ENCODE data around the gene SHTN1. TPM values are rescaled to one million over a fixed set of nuclear protein-coding genes. Genes with fewer than 3 reads are reported as not detected.

Gene SHTN1
- total and polyA plus RNA-seq, 2 of the 4 experiments (the other 2 are of a cell fraction) = 0.54 to 2.3 TPM

DNA sequence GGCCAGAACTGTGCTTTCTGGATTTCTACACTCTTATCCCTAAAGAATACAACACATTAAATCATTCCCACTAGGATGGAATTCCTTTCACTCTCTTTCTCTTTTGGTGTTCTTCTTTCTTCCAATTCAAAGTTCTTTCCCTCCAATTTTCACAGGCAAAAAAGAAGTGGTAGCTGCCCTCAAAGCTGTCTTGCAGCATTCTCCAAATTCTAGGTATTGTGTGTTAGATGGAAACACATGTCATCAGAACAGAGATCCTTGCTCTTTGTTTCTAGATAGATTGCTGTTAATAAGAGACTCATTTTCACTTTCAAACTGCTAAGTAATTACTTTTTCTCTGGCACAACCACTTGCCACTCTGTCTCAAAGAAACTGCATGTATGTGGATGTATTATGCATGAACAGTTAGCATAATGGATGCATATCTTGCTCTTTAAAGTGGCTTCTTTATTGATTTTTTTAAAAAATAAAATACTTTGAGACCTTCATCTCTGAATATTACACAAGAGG, 31.0 kb downstream of the SHTN1 start:
- Histone ChIP-seq H3K79me1 (ENCODE audit: low read depth in 1 of 2, low read length in 2 of 2) (no peaks in the 10 kb centered on the region), H3K9me1 (ENCODE audit: insufficient read depth, low read length) (0 out of 2 replicates have a peak, but pooled peaks cover 3% of the 10 kb centered on the region), H3K4me2 (ENCODE audit: low read depth, low read length) (peak overlapping the region; percentile 39; the same call in 1 of the 2 replicates), H3K23ac (ENCODE audit: low read depth, low read length) (no peak overlapping the region), H3K4me1 (ENCODE audit: control insufficient read depth, insufficient read depth, low read length) (peaks cover 2% of the 10 kb centered on the region; the same call in 1 of the 2 replicates), H3K27me3 (ENCODE audit: control insufficient read depth, insufficient read depth, low read length) (no peaks in the 10 kb centered on the region), H2BK15ac (ENCODE audit: low read depth, low read length) (0 out of 3 replicates have a peak overlapping the region, but pooled peaks have one; percentile 19), H3K36me3 (ENCODE audit: control insufficient read depth, insufficient read depth, low read length) (0 out of 2 replicates have a peak, but pooled peaks cover 2% of the 10 kb centered on the region), H3K56ac (ENCODE audit: extremely low read depth, insufficient read depth, low read length) (no peak overlapping the region), H4K20me1 (ENCODE audit: insufficient read depth, low read length) (no peaks in the 10 kb centered on the region), H2AK9ac (replicated peaks; ENCODE audit: low read depth, low read length, poor library complexity) (no peak overlapping the region), H2BK5ac (ENCODE audit: low read depth, low read length, poor library complexity, severe bottlenecking) (no peak overlapping the region), H3K14ac (replicated peaks; ENCODE audit: low read depth, low read length) (no peak overlapping the region), H2AFZ (replicated peaks; ENCODE audit: low read length, poor library complexity) (no peak overlapping the region), H2BK120ac (ENCODE audit: low read depth, low read length) (no peak overlapping the region), H4K8ac (ENCODE audit: low read depth in 2 of 2, low read length in 2 of 2) (no peak overlapping the region), H2BK20ac (ENCODE audit: low read depth, low read length) (no peak overlapping the region), H3K9me3 (ENCODE audit: control insufficient read depth, insufficient read depth, low read length) (no peaks in the 10 kb centered on the region), H3K4ac (ENCODE audit: low read depth, low read length) (no peak overlapping the region), H3K9ac (ENCODE audit: low read depth, low read length) (no peak overlapping the region), H3K18ac (ENCODE audit: low read depth, low read length) (no peak overlapping the region), H3K27ac (ENCODE audit: insufficient read depth, low read length) (no peak overlapping the region), H4K5ac (ENCODE audit: low read depth, low read length) (no peak overlapping the region), H4K91ac (ENCODE audit: insufficient read depth, low read depth, low read length) (no peak overlapping the region), H3K4me3 (ENCODE audit: insufficient read depth, low read depth, low read length) (no peak overlapping the region), H2AK5ac (ENCODE audit: low read depth, low read length) (no peak overlapping the region)
- TF ChIP-seq ELK1 (IDR thresholded peaks at IDR 0.05; ENCODE audit: borderline replicate concordance, low read depth, low read length) = no peak
- no peak for TF ChIP-seq FOS (IDR thresholded peaks at IDR 0.05; ENCODE audit: low read depth, low read length)
- TF ChIP-seq SMC3 (IDR thresholded peaks at IDR 0.05; ENCODE audit: low read depth, low read length) = no peak
- TF ChIP-seq, protein P1, sequence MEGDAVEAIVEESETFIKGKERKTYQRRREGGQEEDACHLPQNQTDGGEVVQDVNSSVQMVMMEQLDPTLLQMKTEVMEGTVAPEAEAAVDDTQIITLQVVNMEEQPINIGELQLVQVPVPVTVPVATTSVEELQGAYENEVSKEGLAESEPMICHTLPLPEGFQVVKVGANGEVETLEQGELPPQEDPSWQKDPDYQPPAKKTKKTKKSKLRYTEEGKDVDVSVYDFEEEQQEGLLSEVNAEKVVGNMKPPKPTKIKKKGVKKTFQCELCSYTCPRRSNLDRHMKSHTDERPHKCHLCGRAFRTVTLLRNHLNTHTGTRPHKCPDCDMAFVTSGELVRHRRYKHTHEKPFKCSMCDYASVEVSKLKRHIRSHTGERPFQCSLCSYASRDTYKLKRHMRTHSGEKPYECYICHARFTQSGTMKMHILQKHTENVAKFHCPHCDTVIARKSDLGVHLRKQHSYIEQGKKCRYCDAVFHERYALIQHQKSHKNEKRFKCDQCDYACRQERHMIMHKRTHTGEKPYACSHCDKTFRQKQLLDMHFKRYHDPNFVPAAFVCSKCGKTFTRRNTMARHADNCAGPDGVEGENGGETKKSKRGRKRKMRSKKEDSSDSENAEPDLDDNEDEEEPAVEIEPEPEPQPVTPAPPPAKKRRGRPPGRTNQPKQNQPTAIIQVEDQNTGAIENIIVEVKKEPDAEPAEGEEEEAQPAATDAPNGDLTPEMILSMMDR (conservative IDR thresholded peaks at IDR 0.05; ENCODE audit: low read depth, low read length) = no peak
- no peak for TF ChIP-seq RFX5 (IDR thresholded peaks at IDR 0.05; ENCODE audit: low read depth, low read length)
- TF ChIP-seq, protein P2, sequence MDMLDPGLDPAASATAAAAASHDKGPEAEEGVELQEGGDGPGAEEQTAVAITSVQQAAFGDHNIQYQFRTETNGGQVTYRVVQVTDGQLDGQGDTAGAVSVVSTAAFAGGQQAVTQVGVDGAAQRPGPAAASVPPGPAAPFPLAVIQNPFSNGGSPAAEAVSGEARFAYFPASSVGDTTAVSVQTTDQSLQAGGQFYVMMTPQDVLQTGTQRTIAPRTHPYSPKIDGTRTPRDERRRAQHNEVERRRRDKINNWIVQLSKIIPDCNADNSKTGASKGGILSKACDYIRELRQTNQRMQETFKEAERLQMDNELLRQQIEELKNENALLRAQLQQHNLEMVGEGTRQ (IDR thresholded peaks at IDR 0.05; ENCODE audit: low read depth, low read length) = no peak
- TF ChIP-seq MXI1 (IDR thresholded peaks at IDR 0.05; ENCODE audit: borderline replicate concordance, low read depth, low read length) = no peak
- TF ChIP-seq CHD1 (IDR thresholded peaks at IDR 0.05; ENCODE audit: low read depth, low read length) = no peak
- no peak for TF ChIP-seq CEBPB (IDR thresholded peaks at IDR 0.05; ENCODE audit: low read depth, low read length)
- no peak for TF ChIP-seq MAZ (IDR thresholded peaks at IDR 0.05; ENCODE audit: borderline replicate concordance, low read depth, low read length)
- no peak for TF ChIP-seq POLR2A (IDR thresholded peaks at IDR 0.05; ENCODE audit: low read depth, low read length)
- TF ChIP-seq NFE2L2 (IDR thresholded peaks at IDR 0.05; ENCODE audit: low read depth, low read length) = no peak
- no peak for TF ChIP-seq MAFK (IDR thresholded peaks at IDR 0.05; ENCODE audit: low read depth, low read length)
- TF ChIP-seq RCOR1 (IDR thresholded peaks at IDR 0.05; ENCODE audit: insufficient replicate concordance, low read length) = no peak
- no peak for TF ChIP-seq BHLHE40 (IDR thresholded peaks at IDR 0.05; ENCODE audit: low read depth, low read length)
- intact Hi-C loops (cut with micrococcal nuclease) (no loop called here), dilution Hi-C loops (cut with HindIII; ENCODE audit: low sequenced_read_pairs, unreplicated experiment) (no loop called here), in situ Hi-C loops (cut with MboI; ENCODE audit: low sequenced_read_pairs) (no loop called here)
- CTCF ChIA-PET = interaction anchor here (0.6 kb wide), 1 partner anchor 70 kb away, joined by 5 read pairs; no protein-coding TSS in a partner anchor
- DNase-seq = no peak
- ATAC-seq (ENCODE audit: low read depth) = peak; percentile 24; the same call in 1 of the 2 replicates
- no TSS peak for BruUV-seq (replicated peaks)
- POLR2A ChIA-PET (ENCODE audit: unreplicated experiment) = no interaction called here
